Kidney epithelial cell (primary cell): ENCODE results near the gene TAGAP. TPM values are rescaled to one million over a fixed set of nuclear protein-coding genes. Genes with fewer than 3 reads are reported as not detected.

ENCODE experiments used
- DNase-seq: peaks from one replicate; pipeline ENCODE4 v3.0.0-alpha.2; 2010; ENCODE audit warnings: low read depth
- H3K27me3 ChIP-seq: 2 replicates; pipeline ENCODE4 v1.6.0; 2011; ENCODE audit warnings: low read length; ENCODE audit not compliant: control insufficient read depth, insufficient read depth
- H3K36me3 ChIP-seq: 2 replicates; pipeline ENCODE4 v1.5.1; 2011; ENCODE audit warnings: low read length; ENCODE audit not compliant: control insufficient read depth, insufficient read depth
- H3K4me3 ChIP-seq: 2 replicates; pipeline ENCODE4 v1.5.1; 2011; ENCODE audit warnings: low read depth, mild to moderate bottlenecking, control low read depth, low read length
- total RNA-seq: library from RNA; depleted of rRNA; stranded (reverse); fragments of >200 nt; gene quantifications from 2 replicates; pipeline ENCODE4 v1.2.3, GENCODE V29; 2015
- TF ChIP-seq, protein P1 (sequence below): IDR thresholded peaks from 2 replicates; pipeline ENCODE4 v1.5.1; 2011; ENCODE audit warnings: mild to moderate bottlenecking, moderate library complexity, low read length, control low read depth, inconsistent platforms; ENCODE audit not compliant: insufficient read depth, poor library complexity, severe bottlenecking

The TAGAP gene
- total RNA-seq, 1 donor from 2014 or later: 0.96 TPM

DNA sequence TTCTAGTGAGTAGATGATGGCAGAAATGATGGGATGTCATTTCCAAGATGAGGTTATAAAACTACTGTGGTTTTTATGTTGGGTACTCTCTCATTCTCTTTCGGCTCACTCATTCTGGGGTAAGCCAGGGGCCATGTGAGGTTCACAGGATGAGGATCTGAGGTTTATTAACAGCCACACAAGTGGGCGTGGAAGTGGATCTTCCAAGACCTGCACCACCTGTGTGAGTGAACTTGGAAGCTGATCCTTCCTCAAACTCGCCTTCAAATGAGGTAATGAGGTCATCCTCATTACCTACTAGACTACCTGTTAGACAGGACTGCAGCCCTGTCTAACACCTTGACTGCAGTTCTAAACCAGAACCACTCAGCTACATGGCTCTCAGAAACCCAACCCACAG, 45.1 kb upstream of the TAGAP start:
- TF ChIP-seq, protein P1, sequence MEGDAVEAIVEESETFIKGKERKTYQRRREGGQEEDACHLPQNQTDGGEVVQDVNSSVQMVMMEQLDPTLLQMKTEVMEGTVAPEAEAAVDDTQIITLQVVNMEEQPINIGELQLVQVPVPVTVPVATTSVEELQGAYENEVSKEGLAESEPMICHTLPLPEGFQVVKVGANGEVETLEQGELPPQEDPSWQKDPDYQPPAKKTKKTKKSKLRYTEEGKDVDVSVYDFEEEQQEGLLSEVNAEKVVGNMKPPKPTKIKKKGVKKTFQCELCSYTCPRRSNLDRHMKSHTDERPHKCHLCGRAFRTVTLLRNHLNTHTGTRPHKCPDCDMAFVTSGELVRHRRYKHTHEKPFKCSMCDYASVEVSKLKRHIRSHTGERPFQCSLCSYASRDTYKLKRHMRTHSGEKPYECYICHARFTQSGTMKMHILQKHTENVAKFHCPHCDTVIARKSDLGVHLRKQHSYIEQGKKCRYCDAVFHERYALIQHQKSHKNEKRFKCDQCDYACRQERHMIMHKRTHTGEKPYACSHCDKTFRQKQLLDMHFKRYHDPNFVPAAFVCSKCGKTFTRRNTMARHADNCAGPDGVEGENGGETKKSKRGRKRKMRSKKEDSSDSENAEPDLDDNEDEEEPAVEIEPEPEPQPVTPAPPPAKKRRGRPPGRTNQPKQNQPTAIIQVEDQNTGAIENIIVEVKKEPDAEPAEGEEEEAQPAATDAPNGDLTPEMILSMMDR: no peak
- Histone ChIP-seq H3K36me3 (no peaks in the 10 kb centered on the region), H3K27me3 (peaks cover 3% of the 10 kb centered on the region), H3K4me3 (no peak overlapping the region)
- no peak for DNase-seq

DNA sequence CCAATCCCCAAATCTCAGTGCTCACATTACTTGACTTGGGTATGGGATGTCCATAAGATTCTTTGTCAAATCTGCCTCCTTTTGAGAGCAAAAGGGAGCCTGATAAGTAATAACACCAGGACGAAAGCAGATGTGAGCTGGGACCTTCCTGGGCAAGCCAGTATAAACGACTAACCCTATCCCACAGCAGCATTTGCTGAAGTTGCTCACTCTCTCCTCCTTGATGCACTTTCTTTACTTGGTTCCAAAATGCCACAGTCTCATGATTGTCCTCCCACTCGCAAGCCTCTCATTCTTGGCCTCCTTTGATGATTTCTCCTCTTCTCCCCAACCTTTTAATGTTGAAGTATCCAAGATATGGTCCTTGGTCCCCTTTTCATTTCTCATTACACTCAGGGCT, 44.7 kb upstream of the TAGAP start:
- Histone ChIP-seq H3K4me3 (no peak overlapping the region), H3K27me3 (peaks cover 3% of the 10 kb centered on the region), H3K36me3 (no peaks in the 10 kb centered on the region)
- TF ChIP-seq, protein P1: no peak
- no peak for DNase-seq

DNA sequence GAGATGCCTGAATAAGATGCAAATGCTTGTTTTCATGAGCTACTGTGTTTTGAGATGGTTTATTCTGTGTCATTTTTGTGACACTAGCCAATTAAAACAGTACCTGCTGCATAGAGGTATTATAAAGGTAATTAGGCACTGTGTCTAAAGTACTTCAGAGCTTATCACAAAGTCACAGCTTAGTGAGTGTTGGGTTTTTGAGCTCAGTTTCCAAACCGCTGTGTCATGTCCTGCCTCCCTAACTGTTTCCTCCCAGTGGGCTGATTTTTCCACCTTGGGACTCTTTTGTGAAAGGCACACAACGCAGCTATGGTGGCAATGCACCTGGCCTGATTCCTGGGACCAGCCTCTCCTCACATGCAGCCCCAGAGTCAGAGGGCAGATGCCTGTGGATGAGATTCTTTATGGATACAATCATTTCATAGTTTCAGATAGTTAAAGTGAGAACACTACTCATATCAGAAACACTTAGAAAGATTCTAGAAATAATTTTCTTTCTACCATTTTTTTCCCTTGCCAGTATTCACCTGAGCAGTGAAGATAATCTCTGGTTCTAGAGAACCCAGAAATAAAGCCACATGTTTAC, 41.3 kb upstream of the TAGAP start:
- TF ChIP-seq, protein P1: no peak
- Histone ChIP-seq H3K27me3 (peaks cover 3% of the 10 kb centered on the region), H3K4me3 (no peak overlapping the region), H3K36me3 (no peaks in the 10 kb centered on the region)
- DNase-seq: no peak

DNA sequence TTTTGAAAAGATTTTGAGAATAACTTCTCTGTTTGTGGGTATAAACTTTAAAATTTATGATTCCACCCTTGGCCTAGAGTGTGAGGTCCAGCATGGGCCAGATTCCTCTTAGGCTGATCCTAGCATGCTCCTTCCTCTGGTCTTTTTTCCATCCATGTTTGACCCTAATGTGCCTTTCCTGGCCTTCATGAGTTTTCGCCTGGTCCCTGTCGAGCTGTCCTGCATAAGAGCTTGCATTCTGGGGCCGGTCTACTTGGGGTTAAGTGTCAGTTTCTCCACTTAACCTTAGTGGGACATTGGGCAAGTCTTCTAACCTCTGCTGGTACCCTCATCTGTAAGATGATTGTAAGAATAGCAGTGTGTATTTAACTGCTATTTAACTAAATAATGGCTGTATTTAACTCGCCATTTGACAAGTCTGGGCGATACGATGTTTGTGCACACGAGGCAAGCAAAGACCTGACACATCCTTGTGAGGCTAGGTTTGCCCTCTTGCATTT, 40.7 kb upstream of the TAGAP start:
- TF ChIP-seq, protein P1: no peak
- Histone ChIP-seq H3K27me3 (peaks cover 3% of the 10 kb centered on the region), H3K4me3 (no peak overlapping the region), H3K36me3 (no peaks in the 10 kb centered on the region)
- no peak for DNase-seq

DNA sequence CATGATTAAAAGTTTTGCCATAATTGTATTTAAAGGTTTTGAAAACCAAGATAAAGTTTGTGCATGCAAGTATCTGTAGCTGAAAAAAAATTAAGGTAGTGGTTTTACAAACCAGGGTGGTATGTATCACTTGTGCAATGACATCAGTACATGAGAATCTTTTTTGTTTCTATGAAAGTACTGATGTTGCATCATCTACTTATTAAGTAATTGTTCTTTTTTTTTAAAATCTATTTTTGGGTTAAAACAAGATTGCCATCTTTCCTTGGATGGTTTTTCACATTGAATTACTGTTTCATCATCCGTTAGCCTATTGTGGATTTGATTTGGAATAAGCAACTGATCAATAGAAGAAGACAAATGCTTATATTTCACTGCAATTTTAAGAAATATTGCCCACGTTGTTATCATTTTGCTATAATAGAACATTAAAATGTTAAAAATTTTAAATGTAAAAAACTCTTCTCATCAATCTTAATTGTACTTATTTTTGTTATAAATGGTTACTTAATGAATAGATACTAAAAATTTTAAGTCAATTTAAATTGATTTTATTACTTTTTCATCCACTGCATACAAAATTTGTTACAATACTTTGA, 39.8 kb upstream of the TAGAP start:
- Histone ChIP-seq H3K36me3 (no peaks in the 10 kb centered on the region), H3K27me3 (peaks cover 3% of the 10 kb centered on the region), H3K4me3 (no peak overlapping the region)
- TF ChIP-seq, protein P1: no peak
- peak; percentile 12 for DNase-seq

DNA sequence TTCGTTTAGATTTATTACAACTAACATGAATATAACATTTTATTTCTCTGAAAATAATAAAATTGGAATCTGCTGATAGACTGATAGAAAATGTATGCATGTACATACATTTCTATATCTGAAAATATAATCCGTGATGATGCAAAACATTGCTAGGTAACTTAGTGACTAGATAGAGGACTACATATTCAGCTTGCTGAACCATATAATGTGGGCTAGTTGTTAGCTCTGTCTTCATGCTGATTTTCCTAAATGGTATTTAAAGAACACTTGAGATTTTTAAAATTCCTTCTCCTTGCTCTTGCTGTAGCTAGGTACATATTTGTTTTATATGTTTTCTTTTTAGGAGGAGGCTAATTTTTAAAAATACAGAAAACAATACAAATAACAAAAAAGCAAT, 38.4 kb upstream of the TAGAP start:
- Histone ChIP-seq H3K4me3 (no peak overlapping the region), H3K27me3 (no peaks in the 10 kb centered on the region), H3K36me3 (no peaks in the 10 kb centered on the region)
- TF ChIP-seq, protein P1: no peak
- DNase-seq: no peak
